Fibroblast of gingiva (primary cell): ENCODE results near the gene F13B.
"Not testable (repeated sequence)": the region's sequence is repeated elsewhere in the genome, so short reads cannot be mapped to it uniquely, and the experiment has no call there.

Experiments used
- DNase-seq: peaks from one replicate; pipeline ENCODE4 v3.0.0-alpha.2; 2011; ENCODE audit warnings: low read depth

F13B gene

DNA sequence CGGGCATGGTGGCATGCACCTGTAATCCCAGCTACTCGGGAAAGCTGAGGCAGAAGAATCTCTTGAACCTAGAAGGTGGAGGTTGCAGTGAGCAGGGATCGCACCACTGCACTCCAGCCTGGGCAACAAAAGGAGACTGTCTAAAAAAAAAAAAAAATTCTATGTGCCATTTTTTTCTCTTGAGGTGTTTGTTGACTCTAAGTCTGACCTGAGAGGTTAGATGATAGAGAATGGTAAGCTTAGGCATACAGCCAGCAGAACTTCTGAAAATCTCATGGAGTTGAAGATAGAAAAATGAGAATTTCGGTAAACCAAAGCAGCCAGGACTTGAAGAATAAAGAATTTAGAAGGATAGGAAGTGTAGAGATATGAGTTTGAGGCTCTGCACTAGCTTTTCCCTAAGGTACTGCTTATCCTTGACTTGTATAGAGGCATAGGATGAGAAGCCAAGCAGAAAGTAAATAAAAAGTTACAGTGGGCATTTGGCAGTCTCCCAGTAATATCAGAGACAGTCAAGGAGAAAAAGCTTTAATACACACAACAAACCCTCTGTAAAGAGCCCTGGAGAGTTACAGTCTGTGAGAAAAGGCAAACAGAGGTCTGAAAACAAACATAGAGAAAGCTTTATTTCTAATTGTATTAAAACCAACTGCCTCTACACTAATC is 24.3 kb downstream of the F13B start:
- no peak for DNase-seq

DNA sequence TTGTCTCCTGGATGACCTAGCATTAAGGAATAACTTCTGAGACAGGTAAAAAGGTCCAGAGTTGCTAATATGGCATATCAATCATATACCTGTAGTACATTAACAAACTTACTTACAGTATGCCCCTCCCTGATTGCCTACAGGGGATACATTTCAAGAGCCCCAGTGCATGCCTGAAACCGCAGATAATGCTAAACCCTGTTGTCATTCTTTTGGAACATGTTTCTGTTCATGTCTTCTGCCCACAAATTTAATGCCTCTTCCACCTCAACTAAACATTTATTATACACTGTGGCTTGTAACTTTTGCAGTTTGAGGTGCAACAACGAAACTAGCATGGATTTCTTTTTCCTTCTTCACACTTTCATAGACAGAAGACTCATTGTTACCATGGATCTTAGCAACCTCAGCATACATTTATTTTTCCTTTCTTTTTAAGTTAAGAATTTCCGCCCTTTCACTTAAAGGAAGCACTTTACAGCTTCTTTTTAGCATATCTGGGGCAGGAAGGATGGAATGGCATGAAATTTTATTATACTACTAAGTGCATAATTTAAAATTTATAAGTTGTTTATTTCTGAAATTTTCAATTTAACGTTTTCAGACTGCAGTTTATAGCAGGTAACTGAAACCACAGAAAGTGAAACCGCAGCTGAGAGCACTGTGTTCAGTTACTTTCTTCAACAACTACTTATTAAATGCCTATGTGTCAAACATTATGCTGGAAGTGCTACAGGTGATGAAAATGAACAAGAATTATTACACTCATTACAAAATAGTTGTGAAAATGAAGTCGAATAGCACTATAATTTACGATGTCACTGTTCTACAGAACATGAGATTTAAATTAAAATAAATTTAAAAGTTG is 25.3 kb downstream of the F13B start:
- no peak for DNase-seq

DNA sequence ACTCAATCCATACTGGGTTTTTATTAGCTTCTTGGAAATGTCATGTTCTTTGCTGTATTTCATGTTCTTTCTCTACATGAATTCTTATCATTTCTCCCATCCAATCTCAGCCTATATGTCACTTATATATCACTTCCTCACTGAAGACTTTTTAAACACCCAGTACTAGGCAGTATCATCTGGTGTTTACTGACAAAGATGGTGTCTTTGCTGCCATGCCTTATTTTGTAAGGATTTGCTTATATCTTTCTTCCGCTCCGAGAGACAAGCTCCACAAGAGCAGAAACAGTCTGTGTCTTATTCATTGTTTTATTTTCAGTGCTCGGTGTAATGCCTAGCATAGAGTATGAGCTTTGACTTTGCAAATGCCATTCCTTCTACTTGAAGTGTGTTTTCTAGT is 30.2 kb downstream of the F13B start:
- no peak for DNase-seq

DNA sequence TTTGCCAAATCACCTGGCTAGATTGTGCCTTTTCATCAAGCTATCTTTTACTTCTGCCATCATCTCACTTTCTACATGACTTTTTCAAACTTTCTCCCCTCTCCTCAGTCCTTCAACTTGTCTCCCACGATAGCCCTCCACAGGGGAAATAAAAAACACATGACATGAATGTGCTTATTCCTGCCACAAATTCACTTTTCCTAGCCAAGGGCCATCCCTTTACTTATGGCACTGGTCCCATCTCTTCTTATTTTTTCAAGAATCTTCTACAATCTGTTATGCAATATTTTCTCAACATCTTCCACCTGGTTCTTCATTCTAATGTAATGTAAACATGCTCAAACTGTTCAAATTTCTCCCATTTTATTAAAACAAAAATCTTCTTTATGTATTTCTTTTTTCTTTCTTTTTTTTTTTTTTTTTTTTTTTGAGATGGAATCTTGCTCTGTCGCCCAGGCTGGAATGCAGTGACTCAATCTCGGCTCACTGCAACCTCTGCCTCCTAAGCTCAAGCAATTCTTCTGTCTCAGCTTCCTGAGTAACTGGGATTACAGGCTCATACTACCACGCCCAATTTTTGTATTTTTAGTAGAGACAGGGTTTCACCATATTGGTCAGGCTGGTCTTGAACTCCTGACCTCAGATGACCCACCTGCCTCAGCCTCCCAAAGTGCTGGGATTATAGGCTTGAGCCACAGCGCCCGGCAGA is 32.3 kb downstream of the F13B start:
- DNase-seq, result peak; percentile 34

DNA sequence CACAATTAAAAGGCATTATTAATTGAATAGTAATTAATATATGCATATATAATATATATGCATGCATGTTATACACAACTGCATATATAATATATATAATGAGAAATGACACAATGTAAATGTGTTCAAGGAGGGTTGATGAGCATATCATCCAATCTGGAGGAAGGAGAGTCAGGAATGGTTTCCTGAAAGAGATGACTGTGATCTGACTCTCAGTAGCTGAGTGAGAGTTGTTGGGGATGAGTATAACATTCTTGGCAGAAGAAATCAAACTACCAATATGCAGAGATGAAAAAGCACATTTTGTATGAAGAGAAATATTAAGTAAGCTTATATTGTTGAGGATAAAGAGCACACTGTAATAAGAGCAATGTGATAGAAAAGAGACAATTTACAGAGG is 37.3 kb downstream of the F13B start:
- no peak for DNase-seq

DNA sequence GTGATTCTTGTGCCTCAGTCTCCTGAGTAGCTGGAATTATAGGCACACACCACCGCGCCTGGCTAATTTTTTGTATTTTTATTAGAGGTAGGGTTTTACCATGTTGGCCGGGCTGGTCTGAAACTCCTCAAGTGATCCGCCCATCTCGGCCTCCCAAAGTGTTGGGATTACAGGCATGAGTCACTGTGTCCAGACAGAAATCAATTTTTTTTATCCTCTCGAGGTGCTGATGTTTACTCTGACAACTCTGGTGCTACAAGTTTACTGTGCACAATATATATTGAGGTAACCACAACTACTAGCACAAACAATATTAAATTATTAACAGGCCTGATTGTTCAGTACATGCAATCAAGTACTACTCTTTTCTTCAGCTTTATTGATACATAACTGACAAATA is 39.7 kb downstream of the F13B start:
- DNase-seq, result no peak

DNA sequence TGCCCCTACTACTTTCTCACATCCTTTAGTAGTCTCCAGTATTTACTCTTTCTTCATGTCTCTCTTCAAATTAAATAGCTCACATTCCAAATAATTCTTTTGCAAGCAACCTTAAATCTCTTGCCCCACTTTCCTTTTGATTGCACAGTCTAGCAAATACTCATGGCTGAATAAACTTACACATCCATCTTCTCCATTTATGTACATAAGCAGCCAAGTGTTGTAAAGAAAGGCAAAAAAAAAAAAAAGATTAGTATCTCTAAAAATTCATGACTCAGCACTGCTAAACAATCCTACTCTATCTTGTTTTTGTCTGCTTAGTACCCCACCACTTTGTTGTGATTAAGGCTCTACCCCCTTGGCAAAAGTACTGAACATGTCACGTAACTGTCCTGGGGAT is 42.6 kb downstream of the F13B start:
- peak; percentile 3 for DNase-seq

DNA sequence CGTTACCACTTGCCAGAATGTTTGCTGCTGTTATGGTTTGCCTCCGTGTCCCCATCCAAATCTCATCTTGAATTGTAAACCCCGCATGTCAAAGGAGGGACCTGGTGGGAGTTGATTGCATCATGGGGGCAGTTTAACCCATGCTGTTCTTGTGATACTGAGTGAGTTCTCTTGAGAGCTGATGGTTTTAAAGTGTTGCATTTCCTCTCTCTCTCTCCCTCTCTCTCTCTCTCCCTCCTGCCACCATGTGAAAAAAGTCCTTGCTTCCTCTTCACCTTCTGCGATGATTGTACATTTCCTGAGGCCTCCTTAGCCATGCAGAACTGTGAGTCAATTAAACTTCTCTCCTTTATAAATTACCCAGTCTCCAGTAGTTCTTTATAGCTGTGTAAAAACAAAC is 45.3 kb downstream of the F13B start:
- DNase-seq, result no peak

DNA sequence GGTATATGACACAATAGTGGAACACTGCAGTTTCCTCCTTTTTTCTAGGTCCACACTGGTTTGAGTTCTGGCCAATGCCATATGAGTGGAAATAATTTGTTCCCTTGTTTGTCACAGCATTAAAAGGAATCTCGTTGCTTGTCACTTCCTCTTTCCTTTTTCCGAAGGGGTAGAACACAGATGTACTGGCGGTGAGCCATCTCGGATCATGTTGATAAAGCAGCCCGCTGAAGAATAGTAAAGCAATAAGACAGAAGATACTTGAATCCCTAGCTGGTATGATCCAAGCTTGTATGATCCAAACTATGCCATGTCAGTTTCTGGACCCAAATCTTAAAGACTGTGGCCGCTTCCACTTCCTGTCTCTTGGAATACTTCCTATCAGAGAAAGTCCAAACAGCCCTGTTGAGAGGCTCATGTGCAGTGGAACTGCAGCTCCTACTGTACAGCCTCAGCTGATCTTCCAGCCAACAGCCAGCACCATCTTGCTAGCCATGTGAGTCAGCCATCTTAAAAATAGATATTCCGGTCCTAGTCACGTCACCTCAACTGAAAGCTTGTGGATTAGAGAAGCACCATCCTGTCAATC is 49.4 kb downstream of the F13B start:
- DNase-seq, result no peak

DNA sequence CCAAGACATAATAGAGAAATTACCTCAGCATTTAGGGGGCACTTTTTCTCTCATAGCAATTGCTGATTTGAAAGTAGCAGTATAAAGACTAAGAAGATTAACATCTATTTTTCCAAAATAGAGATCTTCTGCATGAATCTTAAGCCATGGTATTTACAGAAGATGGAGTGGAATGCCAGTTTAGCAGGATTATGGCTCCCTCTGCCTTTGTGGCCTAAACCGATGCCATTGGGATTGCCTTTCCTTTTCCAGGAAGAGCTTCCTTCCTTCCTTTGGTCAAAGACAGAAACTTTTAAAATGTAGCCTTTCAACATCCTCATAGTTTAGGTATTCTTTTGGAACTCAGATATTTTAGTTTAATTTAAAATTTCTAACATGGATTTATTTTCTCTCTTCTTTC is 50.3 kb downstream of the F13B start:
- DNase-seq, result no peak

DNA sequence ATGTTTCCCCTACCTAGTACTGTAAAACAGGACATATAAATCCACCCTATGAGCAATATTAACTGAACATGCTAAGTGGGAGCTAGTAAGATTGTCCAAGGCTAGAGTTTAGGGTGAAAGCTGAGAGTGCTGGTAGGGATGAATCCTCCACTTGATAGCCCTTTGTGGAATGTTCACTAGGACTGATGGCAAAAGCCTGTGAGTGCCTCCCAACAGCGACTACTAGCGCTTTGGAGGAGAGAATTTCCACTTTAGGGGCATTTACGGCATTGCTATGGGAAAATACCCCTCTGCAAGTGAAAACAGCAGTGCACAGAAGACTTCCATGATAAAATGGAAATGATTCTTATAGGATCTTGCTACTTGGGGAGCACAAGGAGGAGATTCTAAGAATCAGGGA is 53.8 kb downstream of the F13B start:
- no peak for DNase-seq

DNA sequence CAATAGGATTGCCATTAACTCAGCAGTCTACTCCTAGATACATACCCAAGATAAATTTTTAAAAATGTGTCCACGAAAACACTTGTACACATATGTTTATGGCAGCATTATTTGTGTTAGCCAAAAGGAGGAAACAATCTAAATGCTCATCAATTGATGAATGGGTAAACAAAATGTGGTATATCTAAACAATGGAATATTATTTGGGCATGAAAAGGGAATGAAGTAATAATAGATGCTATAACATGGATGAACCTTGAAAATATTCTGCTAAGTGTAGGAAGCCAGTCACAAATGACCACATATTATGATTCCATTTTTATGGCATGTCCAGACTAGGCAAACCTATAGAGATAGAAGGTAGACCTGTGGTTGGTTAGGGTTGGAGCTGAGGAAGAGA is 55.4 kb downstream of the F13B start:
- DNase-seq, result no peak

DNA sequence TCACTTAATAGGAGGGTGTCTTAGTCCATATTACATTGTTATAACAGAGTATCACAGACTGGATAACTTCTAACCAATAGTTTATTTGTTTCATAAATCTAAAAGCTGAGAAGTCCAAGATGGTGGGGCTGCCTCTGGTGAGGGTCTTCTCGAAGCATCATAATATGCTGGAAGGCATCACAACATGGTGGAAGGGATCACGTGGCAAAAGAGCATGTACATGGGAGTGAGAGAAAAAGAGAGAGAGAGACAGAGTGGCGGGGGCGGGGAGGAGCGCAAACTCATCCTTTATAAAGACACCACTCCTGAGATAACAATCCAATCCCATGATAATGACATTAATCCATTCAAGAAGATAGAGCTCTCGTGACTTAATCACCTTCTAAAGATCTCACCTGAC is 58.2 kb downstream of the F13B start:
- no peak for DNase-seq

DNA sequence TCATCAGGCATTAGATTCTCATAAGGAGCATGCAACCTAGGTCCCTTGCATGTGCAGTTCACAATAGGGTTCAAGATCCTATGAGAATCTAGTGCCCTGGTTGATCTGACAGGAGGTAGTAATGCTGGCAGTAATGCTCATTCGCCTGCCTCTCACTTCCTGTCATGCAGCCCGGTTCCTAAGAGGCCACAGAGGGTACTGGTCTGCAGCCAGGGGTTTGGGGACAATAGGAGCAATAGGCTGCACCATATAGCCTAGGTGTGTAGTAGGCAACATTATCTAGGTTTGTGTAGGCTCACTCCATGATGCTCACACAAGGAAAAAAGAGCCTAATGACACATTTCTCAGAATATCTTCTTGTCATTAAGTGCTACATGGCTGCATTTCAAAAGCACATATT is 63.9 kb downstream of the F13B start:
- DNase-seq, result no peak

DNA sequence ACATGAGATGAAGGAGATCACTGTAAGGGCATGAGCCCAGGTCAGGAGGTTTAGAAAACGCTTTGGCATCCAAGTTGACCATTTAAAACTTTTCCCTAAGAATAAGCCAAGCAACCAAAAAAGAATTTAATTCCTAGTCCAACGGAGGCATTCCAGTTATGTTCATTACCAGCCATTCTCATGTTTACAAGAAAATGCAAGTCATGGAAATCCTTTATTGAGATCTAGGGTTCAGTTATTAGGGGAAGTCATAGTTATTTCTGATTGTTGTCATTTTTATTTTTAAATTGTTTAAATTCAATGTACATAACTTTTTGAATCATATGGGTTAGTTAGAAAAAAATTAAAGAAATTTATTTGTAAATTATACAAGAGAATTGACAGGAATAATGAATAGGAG is 65.2 kb downstream of the F13B start:
- no peak for DNase-seq

DNA sequence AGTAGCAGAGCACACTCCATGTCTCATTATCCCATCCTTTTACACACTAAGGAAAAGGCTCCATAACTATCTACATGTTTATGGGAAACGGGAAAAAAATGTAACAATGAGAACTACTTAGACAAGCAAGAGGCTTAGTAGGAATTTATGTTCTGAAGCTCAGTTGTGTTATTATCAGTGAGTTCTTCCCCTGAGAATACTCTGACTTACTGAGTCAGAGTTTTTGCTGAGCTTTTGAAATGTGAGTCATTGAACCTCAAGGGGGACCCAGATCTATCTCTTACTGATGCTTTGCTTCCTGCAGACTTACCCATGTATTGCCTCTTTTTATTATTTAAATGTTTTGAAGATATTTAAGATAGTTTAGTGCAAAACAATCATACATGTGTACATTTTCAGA is 69.6 kb downstream of the F13B start:
- DNase-seq, result peak; percentile 34

DNA sequence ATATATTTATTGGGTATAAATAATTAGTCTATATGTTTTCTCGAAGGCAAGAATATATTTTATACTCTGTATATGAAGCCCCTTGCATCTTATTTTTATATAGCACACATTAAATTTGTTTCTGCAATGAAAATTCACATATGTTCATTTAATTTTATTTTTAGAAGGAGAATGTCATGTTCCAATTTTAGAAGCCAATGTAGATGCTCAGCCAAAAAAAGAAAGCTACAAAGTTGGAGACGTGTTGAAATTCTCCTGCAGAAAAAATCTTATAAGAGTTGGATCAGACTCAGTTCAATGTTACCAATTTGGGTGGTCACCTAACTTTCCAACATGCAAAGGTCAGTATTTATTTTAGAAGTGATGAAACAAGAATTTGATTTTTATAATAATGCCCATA is 73.1 kb downstream of the F13B start:
- DNase-seq, result no peak

DNA sequence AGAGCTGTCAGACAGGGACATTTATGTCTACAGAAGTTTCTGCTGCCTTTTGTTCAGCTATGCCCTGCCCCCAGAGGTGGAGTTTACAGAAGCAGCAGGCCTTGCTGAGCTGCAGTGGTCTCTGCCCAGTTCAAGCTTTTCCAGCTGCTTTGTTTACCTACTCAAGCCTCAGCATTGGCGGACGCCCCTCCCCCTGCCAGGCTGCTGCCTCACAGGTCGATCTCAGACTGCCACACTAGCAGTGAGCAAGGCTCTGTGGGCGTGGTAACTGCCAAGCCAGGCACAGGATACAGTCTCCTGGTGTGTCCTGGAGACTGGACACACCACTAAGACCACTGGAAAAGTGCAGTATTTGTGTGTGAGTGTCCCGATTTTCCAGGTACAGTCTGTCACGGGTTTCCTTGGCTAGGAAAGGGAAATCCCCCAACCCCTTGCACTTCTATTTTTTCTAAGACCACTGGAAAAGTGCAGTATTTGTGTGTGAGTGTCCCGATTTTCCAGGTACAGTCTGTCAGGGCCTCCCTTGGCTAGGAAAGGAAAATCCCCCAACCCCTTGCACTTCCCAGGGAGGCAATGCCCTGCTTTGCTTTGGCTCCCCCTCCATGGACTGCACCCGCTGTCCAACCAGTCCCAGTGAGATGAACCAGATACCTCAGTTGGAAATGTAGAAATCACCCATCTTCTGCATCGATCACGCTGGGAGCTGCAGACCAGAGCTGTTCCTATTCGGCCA is 75.0 kb downstream of the F13B start:
- DNase-seq, result not testable (repeated sequence)
